ENCODE results near the gene RSBN1L.
"Not testable (repeated sequence)": the region's sequence is repeated elsewhere in the genome, so short reads cannot be mapped to it uniquely, and the experiment has no call there.

RSBN1L gene

GRCh38 chr7:77691892-77692491, 4.3 kb upstream of the RSBN1L start:
- no peak overlapping the region for H3K9ac ChIP-seq (ENCODE audit: low read length)
- H3K4me1 ChIP-seq (ENCODE audit: control insufficient read depth, low read depth, low read length), result no peaks in the 10 kb centered on the region
- no peaks in the 10 kb centered on the region for H3K36me3 ChIP-seq (ENCODE audit: control insufficient read depth, low read depth, low read length)
- H3K4me3 ChIP-seq (ENCODE audit: low read length), result no peak overlapping the region
- no peak overlapping the region for H3K27ac ChIP-seq (ENCODE audit: low read length)
- H3K9me3 ChIP-seq (ENCODE audit: control insufficient read depth, low read depth, low read length), result no peaks in the 10 kb centered on the region
- no peaks in the 10 kb centered on the region for H3K27me3 ChIP-seq (ENCODE audit: control insufficient read depth, insufficient read depth, low read length)

- H3K4me3 ChIP-seq (ENCODE audit: low read length), result no peak overlapping the region
- H3K27me3 ChIP-seq (ENCODE audit: control insufficient read depth, insufficient read depth, low read length), result no peaks in the 10 kb centered on the region
- H3K9ac ChIP-seq (ENCODE audit: low read length), result no peak overlapping the region
- no peaks in the 10 kb centered on the region for H3K36me3 ChIP-seq (ENCODE audit: control insufficient read depth, low read depth, low read length)
- peaks cover 14% of the 10 kb centered on the region for H3K4me1 ChIP-seq (ENCODE audit: control insufficient read depth, low read depth, low read length)
- H3K27ac ChIP-seq (ENCODE audit: low read length), result no peak overlapping the region
- no peaks in the 10 kb centered on the region for H3K9me3 ChIP-seq (ENCODE audit: control insufficient read depth, low read depth, low read length)
These were observed 2.3 kb upstream of the RSBN1L start for GRCh38 chr7:77693830-77694583.

- Histone ChIP-seq H3K4me3 (ENCODE audit: low read length) (peak overlapping the region; percentile 99), H3K4me1 (ENCODE audit: control insufficient read depth, low read depth, low read length) (peaks cover 14% of the 10 kb centered on the region), H3K27ac (ENCODE audit: low read length) (peak overlapping the region; percentile 89), H3K36me3 (ENCODE audit: control insufficient read depth, low read depth, low read length) (no peaks in the 10 kb centered on the region), H3K9ac (ENCODE audit: low read length) (peak overlapping the region; percentile 96), H3K9me3 (ENCODE audit: control insufficient read depth, low read depth, low read length) (no peaks in the 10 kb centered on the region), H3K27me3 (ENCODE audit: control insufficient read depth, insufficient read depth, low read length) (no peaks in the 10 kb centered on the region)
These were observed 630 bp downstream of the RSBN1L start for GRCh38 chr7:77696643-77697534.

GRCh38 chr7:77697535-77697831, 1.2 kb downstream of the RSBN1L start:
- peak overlapping the region; percentile 5 for H3K27ac ChIP-seq (ENCODE audit: low read length)
- H3K9me3 ChIP-seq (ENCODE audit: control insufficient read depth, low read depth, low read length), result no peaks in the 10 kb centered on the region
- H3K36me3 ChIP-seq (ENCODE audit: control insufficient read depth, low read depth, low read length), result no peaks in the 10 kb centered on the region
- peaks cover 14% of the 10 kb centered on the region for H3K4me1 ChIP-seq (ENCODE audit: control insufficient read depth, low read depth, low read length)
- peak overlapping the region; percentile 99 for H3K4me3 ChIP-seq (ENCODE audit: low read length)
- peak overlapping the region; percentile 96 for H3K9ac ChIP-seq (ENCODE audit: low read length)
- H3K27me3 ChIP-seq (ENCODE audit: control insufficient read depth, insufficient read depth, low read length), result no peaks in the 10 kb centered on the region

DNA sequence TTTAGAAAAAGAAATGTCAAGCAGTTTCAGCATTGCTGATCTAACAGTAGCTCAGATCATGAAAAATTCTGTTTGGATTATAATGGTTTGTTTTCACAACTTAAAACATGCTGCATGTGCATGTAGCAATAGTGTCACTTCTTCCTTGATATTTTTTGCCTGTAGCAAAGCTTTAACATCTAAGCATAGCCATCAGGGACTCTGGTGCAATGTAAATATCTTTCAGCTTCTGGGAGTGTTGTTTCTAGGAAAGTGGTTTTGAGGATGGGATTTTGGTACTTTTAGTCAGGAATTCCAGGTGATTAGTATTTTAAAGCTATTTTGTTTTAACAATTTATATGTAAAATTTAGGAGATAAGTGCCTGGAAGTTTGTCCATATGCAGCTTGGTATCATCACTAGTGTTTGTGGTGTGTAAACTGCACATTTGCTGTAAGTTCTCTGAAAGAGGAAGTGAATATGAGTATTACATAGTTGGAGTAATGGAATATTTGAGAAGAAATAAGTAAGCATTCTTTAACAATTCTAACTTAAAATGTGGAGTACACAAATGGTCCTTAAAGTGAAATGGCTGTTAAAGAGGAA, 1.9 kb downstream of the RSBN1L start:
- Histone ChIP-seq H3K4me1 (ENCODE audit: control insufficient read depth, low read depth, low read length) (peaks cover 14% of the 10 kb centered on the region), H3K27me3 (ENCODE audit: control insufficient read depth, insufficient read depth, low read length) (no peaks in the 10 kb centered on the region), H3K36me3 (ENCODE audit: control insufficient read depth, low read depth, low read length) (no peaks in the 10 kb centered on the region), H3K4me3 (ENCODE audit: low read length) (peak overlapping the region; percentile 99), H3K9me3 (ENCODE audit: control insufficient read depth, low read depth, low read length) (no peaks in the 10 kb centered on the region), H3K27ac (ENCODE audit: low read length) (no peak overlapping the region), H3K9ac (ENCODE audit: low read length) (peak overlapping the region; percentile 96)

- Histone ChIP-seq H3K4me1 (ENCODE audit: control insufficient read depth, low read depth, low read length) (peaks cover 14% of the 10 kb centered on the region), H3K9ac (ENCODE audit: low read length) (no peak overlapping the region), H3K9me3 (ENCODE audit: control insufficient read depth, low read depth, low read length) (no peaks in the 10 kb centered on the region), H3K36me3 (ENCODE audit: control insufficient read depth, low read depth, low read length) (no peaks in the 10 kb centered on the region), H3K27ac (ENCODE audit: low read length) (no peak overlapping the region), H3K4me3 (ENCODE audit: low read length) (no peak overlapping the region), H3K27me3 (ENCODE audit: control insufficient read depth, insufficient read depth, low read length) (no peaks in the 10 kb centered on the region)
These were observed 2.8 kb downstream of the RSBN1L start for GRCh38 chr7:77699056-77699455.

DNA sequence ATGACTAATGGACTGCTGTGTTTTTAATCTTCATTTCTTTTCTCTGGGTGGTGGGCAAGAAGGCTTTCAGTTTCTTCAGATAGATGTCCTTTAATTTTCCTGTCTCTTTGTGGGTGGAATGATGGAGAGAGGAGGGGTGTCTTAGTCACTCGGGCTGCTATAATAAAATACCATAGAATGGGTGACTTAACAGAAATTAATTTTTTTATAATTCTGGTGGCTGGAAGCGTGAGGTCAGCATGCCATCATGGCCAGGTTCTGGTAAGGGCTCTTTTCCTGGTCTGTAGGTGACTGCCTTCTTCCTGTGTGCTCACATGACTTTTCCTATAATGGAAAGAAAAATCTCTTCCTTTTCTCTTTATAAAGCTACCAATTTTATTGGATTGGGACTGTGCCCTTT, 6.3 kb downstream of the RSBN1L start:
- no peak overlapping the region for H3K27ac ChIP-seq (ENCODE audit: low read length)
- H3K36me3 ChIP-seq (ENCODE audit: control insufficient read depth, low read depth, low read length), result no peaks in the 10 kb centered on the region
- H3K4me3 ChIP-seq (ENCODE audit: low read length), result no peak overlapping the region
- no peaks in the 10 kb centered on the region for H3K9me3 ChIP-seq (ENCODE audit: control insufficient read depth, low read depth, low read length)
- no peak overlapping the region for H3K9ac ChIP-seq (ENCODE audit: low read length)
- no peaks in the 10 kb centered on the region for H3K27me3 ChIP-seq (ENCODE audit: control insufficient read depth, insufficient read depth, low read length)
- peaks cover 14% of the 10 kb centered on the region for H3K4me1 ChIP-seq (ENCODE audit: control insufficient read depth, low read depth, low read length)

DNA sequence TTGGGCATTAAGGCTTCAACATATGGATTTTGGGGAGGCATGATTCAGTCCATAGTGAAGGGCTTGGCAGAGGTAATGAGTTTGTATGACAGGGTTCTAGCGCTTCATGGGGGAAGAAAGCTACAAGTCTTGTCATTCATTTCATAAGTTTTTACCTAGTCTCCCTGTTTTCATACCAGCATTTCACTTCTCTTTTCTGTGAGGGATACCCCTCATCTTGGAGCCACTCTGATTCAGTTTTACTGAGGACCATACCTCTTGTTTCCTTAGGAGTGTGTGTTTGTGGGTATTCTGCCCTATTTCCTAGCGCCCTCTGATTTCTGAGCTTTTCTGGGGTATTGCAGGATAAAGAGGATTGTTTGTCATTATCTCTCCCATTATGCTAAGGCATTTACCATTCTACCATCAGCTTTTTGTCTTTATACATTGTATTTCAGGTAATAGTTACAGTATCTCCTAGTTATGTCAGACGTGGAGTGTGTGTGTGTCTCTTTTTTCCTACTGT, 6.8 kb downstream of the RSBN1L start:
- Histone ChIP-seq H3K27ac (ENCODE audit: low read length) (no peak overlapping the region), H3K4me3 (ENCODE audit: low read length) (no peak overlapping the region), H3K9ac (ENCODE audit: low read length) (no peak overlapping the region), H3K9me3 (ENCODE audit: control insufficient read depth, low read depth, low read length) (no peaks in the 10 kb centered on the region), H3K36me3 (ENCODE audit: control insufficient read depth, low read depth, low read length) (no peaks in the 10 kb centered on the region), H3K27me3 (ENCODE audit: control insufficient read depth, insufficient read depth, low read length) (no peaks in the 10 kb centered on the region), H3K4me1 (ENCODE audit: control insufficient read depth, low read depth, low read length) (peaks cover 10% of the 10 kb centered on the region)

- H3K4me3 ChIP-seq (ENCODE audit: low read length); H3K27me3 ChIP-seq (ENCODE audit: control insufficient read depth, insufficient read depth, low read length): not testable (repeated sequence)
These were observed 7.4 kb downstream of the RSBN1L start for GRCh38 chr7:77703669-77704068.

DNA sequence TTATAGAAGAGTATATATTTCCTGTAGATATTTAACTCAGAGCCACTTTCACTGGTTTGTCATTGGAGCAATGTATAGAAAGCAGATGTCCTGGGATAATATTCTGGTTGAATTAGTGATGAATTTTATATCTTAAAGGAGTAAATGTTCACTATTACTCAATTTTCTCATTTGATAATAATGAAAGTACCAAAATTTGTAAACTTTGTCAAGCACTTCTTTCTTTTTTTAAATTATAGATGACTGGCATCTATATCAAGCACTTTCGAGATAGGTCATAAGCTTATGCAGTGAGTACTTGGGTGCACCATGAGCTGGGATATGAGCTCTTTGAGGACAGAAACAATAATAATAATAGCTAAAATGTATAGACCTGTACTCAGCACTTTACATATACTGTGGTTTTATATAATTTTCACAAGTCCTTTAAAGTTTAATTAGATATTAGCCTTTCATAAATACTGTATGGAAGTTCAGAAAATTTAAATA, 11.3 kb downstream of the RSBN1L start:
- no peaks in the 10 kb centered on the region for H3K27me3 ChIP-seq (ENCODE audit: control insufficient read depth, insufficient read depth, low read length)
- H3K9me3 ChIP-seq (ENCODE audit: control insufficient read depth, low read depth, low read length), result no peaks in the 10 kb centered on the region
- no peak overlapping the region for H3K4me3 ChIP-seq (ENCODE audit: low read length)
- no peaks in the 10 kb centered on the region for H3K4me1 ChIP-seq (ENCODE audit: control insufficient read depth, low read depth, low read length)
- no peak overlapping the region for H3K9ac ChIP-seq (ENCODE audit: low read length)
- H3K36me3 ChIP-seq (ENCODE audit: control insufficient read depth, low read depth, low read length), result no peaks in the 10 kb centered on the region
- H3K27ac ChIP-seq (ENCODE audit: low read length), result no peak overlapping the region

More at GRCh38 chr7:77703669-77704068, 7.4 kb downstream of the RSBN1L start:
- not testable (repeated sequence) for H3K4me1 ChIP-seq (ENCODE audit: control insufficient read depth, low read depth, low read length); H3K27ac ChIP-seq (ENCODE audit: low read length); H3K9ac ChIP-seq (ENCODE audit: low read length); H3K9me3 ChIP-seq (ENCODE audit: control insufficient read depth, low read depth, low read length); H3K36me3 ChIP-seq (ENCODE audit: control insufficient read depth, low read depth, low read length)

DNA sequence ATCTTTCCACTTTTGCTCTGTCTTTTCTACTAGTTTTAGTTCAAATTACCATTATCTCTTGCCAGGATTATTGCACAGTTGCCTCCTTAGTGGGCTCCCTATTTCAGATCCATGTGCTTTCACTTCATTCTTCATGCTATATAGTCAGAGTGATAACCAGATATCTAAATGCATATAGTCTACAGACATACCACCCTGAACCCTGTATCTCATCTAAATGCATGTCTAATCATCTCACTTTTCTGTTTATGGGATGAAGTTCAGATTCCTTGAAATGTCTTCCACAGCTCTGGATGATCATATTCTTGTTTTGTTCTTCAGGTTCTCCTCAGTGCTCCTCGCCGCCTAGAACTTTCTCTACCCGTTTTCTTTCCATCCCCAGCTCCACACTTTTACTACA, 13.8 kb downstream of the RSBN1L start:
- Histone ChIP-seq H3K9ac (ENCODE audit: low read length) (no peak overlapping the region), H3K4me3 (ENCODE audit: low read length) (no peak overlapping the region), H3K27ac (ENCODE audit: low read length) (no peak overlapping the region), H3K4me1 (ENCODE audit: control insufficient read depth, low read depth, low read length) (no peaks in the 10 kb centered on the region), H3K9me3 (ENCODE audit: control insufficient read depth, low read depth, low read length) (no peaks in the 10 kb centered on the region), H3K36me3 (ENCODE audit: control insufficient read depth, low read depth, low read length) (no peaks in the 10 kb centered on the region), H3K27me3 (ENCODE audit: control insufficient read depth, insufficient read depth, low read length) (no peaks in the 10 kb centered on the region)

Measured in iPS-18a (cell line).